Measurements from ENCODE around the gene SERGEF.

The SERGEF gene

GRCh38 chr11:17771841-17772401 is 240.9 kb downstream of the SERGEF start:
- DNase-seq (ENCODE audit: low read depth), result no peak
- TF ChIP-seq, protein P1, sequence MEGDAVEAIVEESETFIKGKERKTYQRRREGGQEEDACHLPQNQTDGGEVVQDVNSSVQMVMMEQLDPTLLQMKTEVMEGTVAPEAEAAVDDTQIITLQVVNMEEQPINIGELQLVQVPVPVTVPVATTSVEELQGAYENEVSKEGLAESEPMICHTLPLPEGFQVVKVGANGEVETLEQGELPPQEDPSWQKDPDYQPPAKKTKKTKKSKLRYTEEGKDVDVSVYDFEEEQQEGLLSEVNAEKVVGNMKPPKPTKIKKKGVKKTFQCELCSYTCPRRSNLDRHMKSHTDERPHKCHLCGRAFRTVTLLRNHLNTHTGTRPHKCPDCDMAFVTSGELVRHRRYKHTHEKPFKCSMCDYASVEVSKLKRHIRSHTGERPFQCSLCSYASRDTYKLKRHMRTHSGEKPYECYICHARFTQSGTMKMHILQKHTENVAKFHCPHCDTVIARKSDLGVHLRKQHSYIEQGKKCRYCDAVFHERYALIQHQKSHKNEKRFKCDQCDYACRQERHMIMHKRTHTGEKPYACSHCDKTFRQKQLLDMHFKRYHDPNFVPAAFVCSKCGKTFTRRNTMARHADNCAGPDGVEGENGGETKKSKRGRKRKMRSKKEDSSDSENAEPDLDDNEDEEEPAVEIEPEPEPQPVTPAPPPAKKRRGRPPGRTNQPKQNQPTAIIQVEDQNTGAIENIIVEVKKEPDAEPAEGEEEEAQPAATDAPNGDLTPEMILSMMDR (conservative IDR thresholded peaks at IDR 0.05; ENCODE audit: low read depth, low read length), result no peak
- no peak overlapping the region for H3K4me3 ChIP-seq (ENCODE audit: low read length)

- no peak for DNase-seq (ENCODE audit: low read depth)
- TF ChIP-seq, protein P1 (conservative IDR thresholded peaks at IDR 0.05; ENCODE audit: low read depth, low read length), result no peak
- H3K4me3 ChIP-seq (ENCODE audit: low read length), result no peak overlapping the region
Measured at GRCh38 chr11:17771415-17771814, 241.4 kb downstream of the SERGEF start.

DNA sequence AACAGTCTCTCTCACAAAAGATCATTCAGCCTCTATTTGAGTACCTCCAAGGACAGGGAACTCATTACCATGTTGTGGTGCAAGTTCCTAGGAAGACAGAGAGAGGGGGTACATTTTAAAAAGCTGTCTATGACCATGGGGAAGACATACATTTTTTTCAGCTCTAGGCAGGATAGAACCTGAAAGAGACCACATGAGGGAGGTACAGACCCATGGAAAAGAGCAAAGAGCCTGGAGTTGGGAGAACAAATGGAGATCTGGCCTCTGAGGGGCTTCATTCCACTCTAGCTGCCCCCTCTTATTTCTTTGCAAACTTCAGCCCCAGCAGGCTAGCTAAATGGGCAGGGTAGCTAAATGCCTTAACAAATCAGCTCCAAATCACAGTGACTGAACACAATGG is 241.9 kb downstream of the SERGEF start:
- no peak overlapping the region for H3K4me3 ChIP-seq (ENCODE audit: low read length)
- TF ChIP-seq, protein P1 (conservative IDR thresholded peaks at IDR 0.05; ENCODE audit: low read depth, low read length), result peak; percentile 32
- DNase-seq (ENCODE audit: low read depth), result no peak

DNA sequence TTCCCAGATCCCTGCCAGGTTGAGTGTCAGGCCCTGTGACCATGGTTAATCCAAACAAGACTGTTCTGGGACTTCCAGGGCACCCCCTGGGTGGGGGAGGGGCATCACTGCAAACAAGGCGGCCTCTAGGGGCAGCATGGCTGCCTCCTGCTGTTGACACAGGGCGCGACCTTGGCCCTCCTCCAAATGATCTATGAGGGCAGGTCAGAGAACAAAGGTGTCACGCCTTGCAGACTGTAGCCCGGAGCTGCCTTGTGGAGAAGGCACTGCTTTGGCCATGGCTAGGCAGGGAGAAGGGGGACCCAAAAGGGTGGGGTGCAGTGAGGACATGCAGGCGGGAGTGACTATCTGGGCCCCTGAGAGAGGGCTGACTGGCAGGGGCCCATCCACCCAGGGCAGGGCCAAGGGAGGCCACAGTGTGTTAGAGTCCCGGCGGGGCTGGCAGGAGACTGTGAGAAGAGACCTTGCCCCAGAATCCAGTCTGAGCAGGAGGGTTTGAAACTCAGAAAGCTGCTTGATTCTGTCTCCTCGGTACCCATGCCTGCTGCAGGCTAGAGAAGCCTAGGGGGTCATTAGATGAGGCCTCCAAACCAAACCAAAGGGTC is 242.7 kb downstream of the SERGEF start:
- TF ChIP-seq, protein P1 (conservative IDR thresholded peaks at IDR 0.05; ENCODE audit: low read depth, low read length), result peak; percentile 31
- no peak for DNase-seq (ENCODE audit: low read depth)

DNA sequence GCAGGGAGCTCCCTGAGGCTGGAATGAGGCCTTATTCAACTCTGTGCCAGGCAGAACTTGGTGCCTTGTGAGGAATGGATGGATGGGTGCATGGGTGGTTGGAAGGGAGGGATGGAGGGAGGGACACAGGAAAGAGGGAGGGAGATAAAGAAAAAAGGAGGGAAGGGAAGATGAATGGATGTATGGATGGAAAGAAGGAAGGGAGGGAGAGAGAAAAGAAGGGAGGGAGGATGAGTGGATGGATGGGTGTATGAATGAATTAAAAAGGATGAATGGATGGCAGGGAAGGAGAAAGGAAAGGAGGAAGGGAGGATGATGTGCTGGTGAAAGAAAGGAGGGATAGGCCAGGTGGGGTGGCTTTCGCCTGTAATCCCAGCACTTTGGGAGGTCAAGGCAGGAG is 243.6 kb downstream of the SERGEF start:
- no peak overlapping the region for H3K4me3 ChIP-seq (ENCODE audit: low read length)
- DNase-seq (ENCODE audit: low read depth), result no peak
- TF ChIP-seq, protein P1 (conservative IDR thresholded peaks at IDR 0.05; ENCODE audit: low read depth, low read length), result no peak

More for the DNA sequence above, 242.7 kb downstream of the SERGEF start:
- H3K4me3 ChIP-seq (ENCODE audit: low read length), result no peak overlapping the region

- no peak for DNase-seq (ENCODE audit: low read depth)
- H3K4me3 ChIP-seq (ENCODE audit: low read length), result no peak overlapping the region
- TF ChIP-seq, protein P1 (conservative IDR thresholded peaks at IDR 0.05; ENCODE audit: low read depth, low read length), result no peak
Measured at GRCh38 chr11:17768547-17768946, 244.3 kb downstream of the SERGEF start.

GRCh38 chr11:17767914-17768313 is 244.9 kb downstream of the SERGEF start:
- TF ChIP-seq, protein P1 (conservative IDR thresholded peaks at IDR 0.05; ENCODE audit: low read depth, low read length), result no peak
- H3K4me3 ChIP-seq (ENCODE audit: low read length), result no peak overlapping the region
- DNase-seq (ENCODE audit: low read depth), result no peak
